Measurements from ENCODE around the gene SHKBP1. TPM values are rescaled to one million over a fixed set of nuclear protein-coding genes. Genes with fewer than 3 reads are reported as not detected.

SHKBP1 gene
- total and polyA plus RNA-seq, 2 of the 4 experiments (the other 2 are of a cell fraction), result 15.6 to 94.0 TPM

- TF ChIP-seq MAFK (IDR thresholded peaks at IDR 0.05; ENCODE audit: low read depth, low read length) (no peak), FOS (IDR thresholded peaks at IDR 0.05; ENCODE audit: low read depth, low read length) (no peak), MXI1 (IDR thresholded peaks at IDR 0.05; ENCODE audit: borderline replicate concordance, low read depth, low read length) (no peak)
Observed at GRCh38 chr19:40529093-40529954, 47.3 kb upstream of the SHKBP1 start (continued).

GRCh38 chr19:40530091-40530901 is 46.4 kb upstream of the SHKBP1 start:
- H2BK5ac ChIP-seq (ENCODE audit: low read depth, low read length, poor library complexity, severe bottlenecking), result no peak overlapping the region
- H2AK9ac ChIP-seq (replicated peaks; ENCODE audit: low read depth, low read length, poor library complexity), result peak overlapping the region; percentile 7
- H3K9me1 ChIP-seq (ENCODE audit: insufficient read depth, low read length), result no peaks in the 10 kb centered on the region; the same call in 1 of the 2 replicates
- peak overlapping the region; percentile 47 for H2AFZ ChIP-seq (replicated peaks; ENCODE audit: low read length, poor library complexity)
- CTCF ChIA-PET, result no interaction called here
- no peak overlapping the region for H3K14ac ChIP-seq (replicated peaks; ENCODE audit: low read depth, low read length)
- H4K20me1 ChIP-seq (ENCODE audit: insufficient read depth, low read length), result no peaks in the 10 kb centered on the region
- no peak overlapping the region for H2BK120ac ChIP-seq (ENCODE audit: low read depth, low read length)
- H2BK20ac ChIP-seq (ENCODE audit: low read depth, low read length), result no peak overlapping the region
- H4K5ac ChIP-seq (ENCODE audit: low read depth, low read length), result no peak overlapping the region
- H3K4me3 ChIP-seq (ENCODE audit: insufficient read depth, low read depth, low read length), result peak overlapping the region; percentile 26; the same call in 1 of the 2 replicates
- no peak for TF ChIP-seq NFE2L2 (IDR thresholded peaks at IDR 0.05; ENCODE audit: low read depth, low read length)
- no peak for TF ChIP-seq POLR2A (IDR thresholded peaks at IDR 0.05; ENCODE audit: low read depth, low read length)
- no peak for TF ChIP-seq BHLHE40 (IDR thresholded peaks at IDR 0.05; ENCODE audit: low read depth, low read length)
- no peak for TF ChIP-seq MAFK (IDR thresholded peaks at IDR 0.05; ENCODE audit: low read depth, low read length)
- TF ChIP-seq CTCF (conservative IDR thresholded peaks at IDR 0.05; ENCODE audit: low read depth, low read length), result peak; percentile 24; the same call in 1 of the 2 replicates
- no peak for TF ChIP-seq ELK1 (IDR thresholded peaks at IDR 0.05; ENCODE audit: borderline replicate concordance, low read depth, low read length)
- no peak for TF ChIP-seq FOS (IDR thresholded peaks at IDR 0.05; ENCODE audit: low read depth, low read length)
- peak; percentile 58; the same call in 1 of the 2 replicates for TF ChIP-seq MAZ (IDR thresholded peaks at IDR 0.05; ENCODE audit: borderline replicate concordance, low read depth, low read length)
- TF ChIP-seq RCOR1 (IDR thresholded peaks at IDR 0.05; ENCODE audit: insufficient replicate concordance, low read length), result no peak
- H3K4me1 ChIP-seq (ENCODE audit: control insufficient read depth, insufficient read depth, low read length), result peaks cover 3% of the 10 kb centered on the region; the same call in 1 of the 2 replicates
- H2BK15ac ChIP-seq (ENCODE audit: low read depth, low read length), result no peak overlapping the region
- peaks cover 17% of the 10 kb centered on the region for H3K27me3 ChIP-seq (ENCODE audit: control insufficient read depth, insufficient read depth, low read length)
- no peak overlapping the region for H3K18ac ChIP-seq (ENCODE audit: low read depth, low read length)
- no peak overlapping the region for H3K23ac ChIP-seq (ENCODE audit: low read depth, low read length)
- no TSS peak for BruUV-seq (replicated peaks)
- peak; percentile 49 for ATAC-seq (ENCODE audit: low read depth)
- no peak overlapping the region for H3K4ac ChIP-seq (ENCODE audit: low read depth, low read length)
- dilution Hi-C loops (cut with HindIII; ENCODE audit: low sequenced_read_pairs, unreplicated experiment), result no loop called here
- no peak overlapping the region for H3K27ac ChIP-seq (ENCODE audit: insufficient read depth, low read length)
- intact Hi-C loops (cut with micrococcal nuclease), result no loop called here
- in situ Hi-C loops (cut with MboI; ENCODE audit: low sequenced_read_pairs), result no loop called here
- 0% methylated on average over 8 of the region's 75 CpGs; no CpG with 5 or more reads in 1 of the 2 experiments for WGBS, 2 experiments (ENCODE audit: extremely low coverage in 2 of 2, insufficient read length in 1 of 2)
- POLR2A ChIA-PET (ENCODE audit: unreplicated experiment), result no interaction called here
- H4K91ac ChIP-seq (ENCODE audit: insufficient read depth, low read depth, low read length), result no peak overlapping the region
- no peak overlapping the region for H4K8ac ChIP-seq (ENCODE audit: low read depth in 2 of 2, low read length in 2 of 2)
- no peak for DNase-seq
- no peaks in the 10 kb centered on the region for H3K36me3 ChIP-seq (ENCODE audit: control insufficient read depth, insufficient read depth, low read length)
- no peaks in the 10 kb centered on the region; the same call in 1 of the 2 replicates for H3K9me3 ChIP-seq (ENCODE audit: control insufficient read depth, insufficient read depth, low read length)
- H3K79me1 ChIP-seq (ENCODE audit: low read depth in 1 of 2, low read length in 2 of 2), result no peaks in the 10 kb centered on the region
- H3K4me2 ChIP-seq (ENCODE audit: low read depth, low read length), result peak overlapping the region; percentile 10; the same call in 1 of the 2 replicates
- no peak overlapping the region for H3K56ac ChIP-seq (ENCODE audit: extremely low read depth, insufficient read depth, low read length)
- H2AK5ac ChIP-seq (ENCODE audit: low read depth, low read length), result no peak overlapping the region
- no peak overlapping the region for H3K9ac ChIP-seq (ENCODE audit: low read depth, low read length)

All from IMR-90 (cell line).